GM21360 (cell line): ENCODE results near the gene TAAR8.
"Not testable (repeated sequence)": the region's sequence is repeated elsewhere in the genome, so short reads cannot be mapped to it uniquely, and the experiment has no call there.

Experiments
- ATAC-seq: cut with Tn5 transposase; IDR thresholded peaks from one replicate; pipeline ENCODE4 v1.9.1; 2021; ENCODE audit warnings: mild to moderate bottlenecking, moderate library complexity; ENCODE audit not compliant: unreplicated experiment

Gene TAAR8

DNA sequence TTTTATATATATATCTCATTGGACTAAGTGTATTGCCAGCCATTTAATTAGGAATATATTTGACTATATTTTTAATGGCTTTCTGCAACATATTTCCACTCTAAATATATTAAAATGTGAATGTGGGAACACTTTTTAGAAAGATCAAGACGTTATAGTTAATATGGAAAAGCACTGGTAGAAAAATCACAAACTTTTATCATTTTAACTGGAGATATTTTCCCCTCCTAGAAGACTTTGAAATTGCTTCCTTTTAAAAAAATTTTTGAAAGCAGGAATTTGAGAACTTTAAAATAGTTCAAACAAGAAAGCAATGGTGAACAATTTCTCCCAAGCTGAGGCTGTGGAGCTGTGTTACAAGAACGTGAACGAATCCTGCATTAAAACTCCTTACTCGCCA is 14.5 kb upstream of the TAAR8 start, which contains the start of gene TAAR9:
TAAR9 (plus strand) TSS at position 301 of the 400 bp plus-strand sequence; CDS start at position 314, 13 bp downstream.
- no peak for ATAC-seq

DNA sequence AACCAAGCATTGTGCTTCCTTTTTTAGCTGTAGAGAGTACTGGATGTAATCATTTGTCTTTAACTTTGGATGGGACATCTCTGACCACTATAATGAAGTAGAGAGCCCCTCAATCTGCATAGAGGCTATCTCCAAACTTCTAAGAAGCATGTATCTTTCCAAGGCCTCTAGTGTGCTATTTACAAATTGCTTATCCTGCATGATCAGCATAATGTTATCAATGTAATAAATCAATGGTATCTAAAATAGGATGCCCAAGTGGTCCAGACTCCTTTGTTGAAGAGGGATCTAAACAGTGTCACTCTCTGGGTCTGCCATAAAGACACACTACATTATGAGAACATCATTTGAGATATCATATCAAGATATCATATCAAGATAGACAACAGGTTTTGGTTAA is 7.6 kb upstream of the TAAR8 start:
- no peak for ATAC-seq

DNA sequence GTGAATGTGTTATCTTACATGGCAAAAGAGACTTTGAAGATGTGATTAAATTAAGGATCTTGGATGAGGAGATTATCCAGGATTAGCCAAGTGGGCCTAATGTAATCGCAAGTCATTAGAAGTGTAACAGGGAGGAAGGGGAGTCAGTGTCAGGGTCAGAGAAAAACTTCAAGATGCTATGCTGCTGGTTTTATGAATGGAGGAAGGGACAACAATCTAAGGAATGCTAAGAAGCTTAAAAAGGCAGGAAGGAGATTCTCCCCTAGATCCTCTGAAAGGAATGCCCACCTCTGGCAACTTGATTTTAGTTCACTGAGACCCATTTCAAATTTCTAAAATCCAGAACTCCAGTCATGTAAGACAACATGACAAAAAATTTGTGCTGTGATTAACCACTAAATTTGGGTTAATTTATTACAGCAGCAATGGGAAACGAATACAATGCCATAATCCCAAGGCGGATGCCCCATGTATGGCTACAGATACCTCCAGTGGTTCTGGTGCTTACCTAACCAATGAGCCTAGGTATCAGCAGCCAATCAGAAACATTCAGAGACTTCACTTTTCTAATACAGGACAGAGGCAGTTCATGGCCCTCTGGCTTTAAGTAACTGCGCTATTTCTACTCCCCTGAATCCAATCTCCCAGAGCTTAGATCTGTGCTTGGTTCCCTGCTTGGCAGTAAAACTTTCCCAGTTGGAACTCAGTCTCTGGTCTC is 3.6 kb upstream of the TAAR8 start:
- ATAC-seq, result no peak

DNA sequence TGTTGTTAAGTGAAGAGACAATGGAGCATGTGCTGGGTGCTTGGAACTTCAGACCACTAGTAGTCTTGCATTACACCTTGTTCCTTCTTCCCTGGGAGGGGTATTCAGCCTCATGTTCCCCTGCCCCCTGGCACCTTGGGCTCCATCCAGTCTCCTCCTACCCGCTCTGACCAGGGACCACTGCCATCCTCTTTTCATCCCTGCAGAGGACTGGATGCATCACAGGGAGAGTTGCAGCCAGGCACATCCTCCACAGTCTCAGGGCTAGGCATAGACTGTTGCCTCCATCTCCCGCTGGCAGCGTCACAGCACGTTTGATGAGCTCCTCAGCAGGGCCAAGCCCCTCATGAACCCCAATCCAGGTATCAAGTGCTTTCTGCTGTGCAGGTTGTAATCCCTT is 1.3 kb upstream of the TAAR8 start:
- ATAC-seq, result no peak

DNA sequence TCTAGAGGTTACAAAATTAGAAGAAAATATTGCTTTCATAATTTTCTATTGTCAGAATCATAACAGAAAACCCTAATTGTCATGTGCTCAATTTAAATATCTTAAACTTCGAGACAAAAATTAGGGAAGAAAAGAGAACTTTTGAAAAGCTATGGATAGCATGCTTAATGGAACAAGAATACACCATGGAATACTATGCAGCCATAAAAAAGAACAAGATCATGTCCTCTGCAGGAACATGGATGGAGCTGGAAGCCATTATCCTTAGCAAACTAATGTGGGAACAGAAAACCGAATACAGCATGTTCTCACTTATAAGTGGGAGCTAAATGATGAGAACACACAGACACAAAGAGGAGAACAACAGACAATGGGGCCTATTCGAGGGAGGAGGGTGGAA is 7.6 kb downstream of the TAAR8 start:
- not testable (repeated sequence) for ATAC-seq

DNA sequence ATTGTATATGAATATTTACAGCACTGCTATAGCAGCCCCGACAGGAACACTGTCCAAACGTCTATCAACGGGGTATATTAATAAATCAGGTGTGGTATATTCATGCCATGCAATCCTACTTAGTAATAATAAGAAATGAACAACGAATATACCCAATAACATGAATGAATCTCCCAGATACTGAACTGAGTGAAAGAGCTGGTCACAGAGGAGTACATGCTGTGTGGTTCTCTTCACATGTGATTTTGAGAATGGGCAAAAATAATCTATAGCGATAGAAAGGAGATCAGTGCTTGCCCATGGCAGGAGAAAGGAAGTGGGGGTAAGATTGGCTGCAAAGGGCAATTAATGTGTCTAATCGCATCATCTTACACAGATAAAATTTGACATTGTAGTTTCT is 13.9 kb downstream of the TAAR8 start:
- ATAC-seq, result no peak

DNA sequence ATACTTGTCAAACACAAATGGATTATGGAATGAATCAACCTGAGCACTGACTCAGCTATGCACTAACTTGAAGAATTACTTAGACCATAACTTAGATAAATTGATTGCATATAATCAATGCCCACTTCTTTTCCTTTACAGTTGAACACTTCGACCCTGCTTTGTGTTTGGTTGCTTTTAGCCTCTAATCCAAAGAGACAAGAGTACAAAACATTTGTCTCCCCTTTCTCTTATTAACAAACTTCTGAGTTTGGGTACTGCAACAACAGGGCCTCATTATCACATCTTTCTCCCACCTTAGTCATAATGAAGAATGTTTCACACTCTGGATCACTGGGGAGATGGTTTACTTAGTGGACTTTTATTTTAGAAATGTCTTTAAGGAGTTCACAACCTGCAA is 15.1 kb downstream of the TAAR8 start:
- no peak for ATAC-seq

DNA sequence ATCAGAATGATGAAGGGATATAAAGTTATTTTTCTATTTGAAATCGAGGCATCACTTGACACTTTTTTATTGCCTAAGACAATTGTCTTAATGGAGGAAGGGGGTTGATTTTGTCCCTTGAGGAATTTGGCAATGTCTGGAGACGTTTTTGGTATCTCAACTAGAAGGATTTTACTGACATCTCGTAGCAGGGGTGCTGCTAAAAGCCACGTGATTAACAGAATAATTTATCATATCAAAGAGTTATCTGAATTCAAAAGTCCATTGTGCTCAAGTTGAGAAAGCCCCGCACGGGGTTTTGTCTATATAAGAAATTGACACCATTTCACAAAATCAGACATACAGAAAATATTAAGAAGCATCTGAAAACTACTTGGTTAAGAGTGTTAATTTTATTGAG is 16.1 kb downstream of the TAAR8 start:
- ATAC-seq, result no peak

DNA sequence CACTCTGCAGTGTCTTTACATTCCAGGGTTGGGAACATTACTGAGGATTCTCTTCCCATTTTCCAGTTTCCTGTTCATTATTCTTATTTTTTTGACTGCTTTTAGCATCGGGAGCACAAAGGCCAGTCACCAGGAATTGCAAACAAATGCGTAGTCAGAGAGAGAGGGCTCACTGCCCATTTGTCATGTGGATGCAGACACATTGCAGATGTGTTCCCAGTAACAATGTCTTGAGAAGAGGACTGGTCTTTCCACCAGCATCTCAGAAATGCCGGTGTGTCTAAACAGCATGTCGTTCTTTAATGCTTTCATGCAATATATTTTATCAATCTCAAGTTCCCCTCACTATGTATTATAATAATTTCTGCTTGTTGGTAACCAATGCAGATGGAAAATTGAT is 16.7 kb downstream of the TAAR8 start:
- ATAC-seq, result no peak

DNA sequence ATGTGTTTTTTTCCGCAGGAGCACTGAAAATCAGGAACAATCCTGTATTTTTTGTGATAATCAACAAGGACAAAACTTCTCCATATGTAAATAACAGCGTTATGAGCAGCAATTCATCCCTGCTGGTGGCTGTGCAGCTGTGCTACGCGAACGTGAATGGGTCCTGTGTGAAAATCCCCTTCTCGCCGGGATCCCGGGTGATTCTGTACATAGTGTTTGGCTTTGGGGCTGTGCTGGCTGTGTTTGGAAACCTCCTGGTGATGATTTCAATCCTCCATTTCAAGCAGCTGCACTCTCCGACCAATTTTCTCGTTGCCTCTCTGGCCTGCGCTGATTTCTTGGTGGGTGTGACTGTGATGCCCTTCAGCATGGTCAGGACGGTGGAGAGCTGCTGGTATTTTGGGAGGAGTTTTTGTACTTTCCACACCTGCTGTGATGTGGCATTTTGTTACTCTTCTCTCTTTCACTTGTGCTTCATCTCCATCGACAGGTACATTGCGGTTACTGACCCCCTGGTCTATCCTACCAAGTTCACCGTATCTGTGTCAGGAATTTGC is 17.8 kb downstream of the TAAR8 start, which contains the start of gene TAAR6:
TAAR6 (plus strand) TSS at position 102 of the 557 bp plus-strand sequence; CDS start at position 102, 0 bp downstream.
- no peak for ATAC-seq

DNA sequence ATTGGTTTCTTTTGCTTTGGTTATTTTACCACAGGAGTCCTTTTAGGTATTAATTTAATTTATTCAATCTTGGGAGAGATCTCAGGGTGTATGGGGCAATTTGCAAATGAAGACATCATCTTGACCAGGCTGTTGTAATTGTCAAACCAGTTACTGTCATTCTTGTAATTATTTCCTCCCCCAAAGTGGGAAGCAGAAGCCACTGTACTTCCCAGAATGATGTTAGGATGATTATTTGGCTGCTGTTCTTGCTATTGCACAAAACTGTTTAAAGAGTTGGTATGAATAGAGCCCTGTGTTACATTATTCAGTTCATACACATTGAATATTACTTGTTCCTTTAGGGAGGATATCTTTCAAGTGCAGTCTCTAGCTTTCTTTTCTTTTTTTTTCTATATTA is 19.3 kb downstream of the TAAR8 start:
- no peak for ATAC-seq

DNA sequence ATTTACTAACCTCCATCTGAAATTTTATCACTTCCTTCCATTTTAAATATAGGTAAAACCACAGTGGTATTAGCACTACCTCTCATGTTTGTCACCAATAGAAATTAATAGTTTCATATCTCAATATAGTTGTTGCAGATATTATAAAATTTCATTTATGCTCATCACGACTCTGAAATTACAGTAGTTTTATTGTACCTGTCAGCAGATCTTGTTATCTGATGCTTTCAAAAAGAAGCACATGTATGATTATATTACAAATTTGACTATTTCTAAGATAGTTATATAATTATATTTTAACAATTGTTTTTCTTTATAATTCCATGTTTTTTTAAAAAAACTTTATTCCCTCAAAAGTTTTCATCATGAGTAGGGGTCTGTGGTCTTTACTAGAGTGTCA is 32.2 kb downstream of the TAAR8 start:
- no peak for ATAC-seq

DNA sequence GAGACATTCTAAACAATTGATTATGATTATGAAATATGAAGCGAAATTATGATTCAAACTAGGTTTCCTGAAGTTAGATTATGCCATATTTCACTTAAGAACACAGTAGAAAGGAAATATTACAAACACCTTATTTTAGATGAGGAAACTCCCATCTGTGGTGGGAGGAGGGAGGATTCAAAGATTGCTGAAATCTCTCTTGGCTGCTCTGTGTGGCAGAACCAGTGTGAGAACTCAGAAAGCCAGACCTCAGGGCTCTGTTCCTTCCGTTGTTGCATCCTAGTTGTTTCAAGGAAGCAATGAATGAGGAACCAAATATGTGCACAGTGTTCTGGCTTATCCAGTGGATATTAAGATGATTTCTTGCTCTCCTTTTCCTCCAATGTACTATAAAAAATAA is 35.0 kb downstream of the TAAR8 start:
- no peak for ATAC-seq

DNA sequence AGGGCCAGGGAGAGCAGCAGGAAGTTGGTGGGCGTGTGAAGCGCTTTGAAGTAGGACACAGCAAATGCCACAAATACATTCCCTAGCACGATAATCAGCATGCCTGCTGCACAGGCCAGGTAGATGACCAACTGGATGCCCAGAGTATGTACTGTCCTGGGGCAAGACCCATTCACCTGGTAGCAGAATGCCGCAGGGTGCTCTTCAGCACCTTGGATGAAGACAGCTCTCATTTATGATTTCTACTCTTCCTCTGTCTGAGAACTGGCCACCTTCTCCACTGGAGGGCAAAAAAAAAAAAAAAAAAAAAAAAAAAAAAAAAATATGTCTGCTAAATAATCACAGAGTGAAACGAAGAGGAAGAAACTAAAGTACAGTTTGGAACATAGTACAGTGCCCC is 37.0 kb downstream of the TAAR8 start, which contains the start of gene TAAR5:
TAAR5 (minus strand) TSS at position 288 of the 400 bp plus-strand sequence; CDS start at position 233, 55 bp downstream.
- no peak for ATAC-seq

DNA sequence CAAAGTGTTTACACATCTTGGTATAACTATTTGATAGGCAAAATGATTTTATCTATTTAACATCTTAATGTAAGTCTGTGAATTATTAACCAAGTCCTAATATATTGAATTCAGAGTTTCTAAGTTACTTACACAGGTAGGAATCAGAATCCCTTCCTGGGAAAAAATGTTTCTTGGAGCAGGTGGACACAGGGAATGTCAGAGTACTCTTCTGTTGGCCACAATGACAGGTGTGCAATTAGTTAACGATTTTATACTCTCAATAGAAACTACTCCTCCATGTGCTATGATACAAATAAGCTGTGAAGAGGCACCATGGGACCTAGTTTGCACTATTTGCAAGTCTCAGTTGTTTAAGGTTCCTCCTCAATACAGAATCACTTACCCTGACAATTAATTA is 37.9 kb downstream of the TAAR8 start:
- no peak for ATAC-seq

DNA sequence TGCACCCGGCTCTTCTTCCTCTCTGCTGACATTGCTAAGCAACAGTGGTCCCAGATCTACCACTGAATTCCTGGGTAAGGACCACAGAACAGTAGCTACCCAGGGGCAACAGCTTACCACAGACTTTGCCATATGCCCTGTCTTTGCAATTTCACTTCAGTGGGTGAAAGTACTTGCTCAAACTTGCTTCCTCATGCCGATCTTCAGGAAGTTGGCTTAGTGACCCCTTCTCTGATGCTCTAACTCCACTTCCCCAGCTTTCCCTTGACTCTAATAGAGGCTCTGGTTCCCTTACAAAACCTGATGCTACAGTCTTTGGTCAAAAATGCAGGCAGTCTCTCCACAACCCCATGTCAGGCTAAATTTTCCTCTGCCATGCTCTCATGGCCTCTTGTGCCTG is 40.4 kb downstream of the TAAR8 start:
- no peak for ATAC-seq

DNA sequence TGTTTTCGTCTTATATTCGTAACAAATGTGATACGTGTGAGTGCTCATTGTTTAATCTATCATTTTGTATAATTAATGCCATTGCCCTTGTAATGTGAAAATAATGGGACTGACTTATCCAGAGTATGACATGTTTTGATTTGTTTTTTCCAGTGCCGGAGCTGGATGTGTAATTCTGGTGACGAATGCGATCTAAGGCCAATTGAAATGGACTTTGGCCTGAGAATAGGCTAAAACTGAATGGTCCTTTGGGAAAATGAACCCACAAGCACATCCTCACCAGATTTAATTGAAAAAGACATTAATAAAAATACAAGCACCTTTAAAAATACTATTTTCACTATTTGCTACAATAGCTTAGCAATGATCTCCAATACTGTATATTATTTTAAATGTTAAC is 43.7 kb downstream of the TAAR8 start:
- no peak for ATAC-seq

DNA sequence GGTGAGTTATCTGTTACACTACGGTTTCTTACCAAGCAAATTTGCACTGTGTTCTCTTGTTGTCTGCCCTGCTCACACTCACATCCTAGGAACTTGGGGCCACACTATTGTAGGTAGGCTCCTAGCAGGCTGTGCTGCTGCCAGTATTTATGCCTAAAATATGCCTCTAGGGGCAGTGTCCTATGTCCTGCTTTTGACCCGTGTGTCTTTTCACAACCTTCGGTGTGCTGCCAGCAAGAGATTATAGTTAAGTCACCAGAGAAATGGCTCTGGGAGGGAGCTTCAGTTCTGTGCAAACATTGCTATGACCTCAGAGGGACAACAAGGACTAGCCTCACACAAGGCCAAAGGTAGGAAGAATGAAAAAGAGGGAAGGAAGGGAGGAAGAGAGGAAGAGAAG is 46.0 kb downstream of the TAAR8 start:
- ATAC-seq, result peak; percentile 79

DNA sequence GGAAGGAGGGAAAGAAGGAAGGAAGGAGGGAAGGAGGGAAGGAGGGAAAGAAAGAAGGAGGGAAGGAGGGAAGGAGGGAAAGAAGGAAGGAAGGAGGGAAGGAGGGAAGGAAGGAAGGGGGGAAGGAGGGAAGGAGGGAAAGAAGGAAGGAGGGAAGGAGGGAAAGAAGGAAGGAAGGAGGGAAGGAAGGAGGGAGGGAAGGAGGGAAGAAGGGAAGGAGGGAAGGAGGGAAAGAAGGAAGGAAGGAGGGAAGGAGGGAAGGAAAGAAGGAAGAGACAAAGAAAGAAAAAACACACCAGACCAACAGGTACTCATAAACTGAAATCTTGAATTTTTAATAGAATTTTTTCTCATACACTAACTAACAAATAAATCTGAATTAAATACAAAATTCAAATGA is 48.4 kb downstream of the TAAR8 start:
- ATAC-seq, result not testable (repeated sequence)
